ENCODE measurements around the gene MRPL12. TPM values are rescaled to one million over a fixed set of nuclear protein-coding genes. Genes with fewer than 3 reads are reported as not detected.
A peak's percentile ranks its signal among the peaks of the same experiment; 100 is the strongest.

Gene MRPL12
- total RNA-seq, 3 donors from 2014 or later (not counting 1 experiment from before 2014, with no cell fraction given): 16.3 to 24.4 (median 17.5) TPM

DNA sequence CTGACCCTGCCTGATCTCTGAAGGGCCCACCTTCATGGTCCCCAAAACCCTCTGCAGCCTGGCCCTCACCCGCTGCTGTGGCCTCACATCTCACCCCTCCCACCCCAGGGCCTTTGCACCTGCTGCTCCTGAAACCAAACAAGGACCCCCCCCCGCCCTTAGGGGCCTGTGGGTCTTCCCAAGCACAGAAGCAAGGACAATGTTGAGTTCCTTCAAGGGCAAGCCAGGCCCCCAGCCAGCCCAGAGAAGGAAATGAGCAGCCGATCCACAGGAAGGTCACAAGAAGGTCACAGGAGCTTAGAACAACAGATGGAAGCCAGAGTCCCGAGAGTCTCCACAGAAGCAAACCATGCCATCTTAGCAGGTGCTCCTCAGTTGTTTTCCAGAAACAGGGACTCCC is 46.3 kb upstream of the MRPL12 start:
- 55% methylated on average over 4 of the region's 4 CpGs for WGBS (ENCODE audit: insufficient coverage)
- no peaks in the 10 kb centered on the region for H3K36me3 Mint-ChIP-seq
- no peaks in the 10 kb centered on the region for H3K27me3 Mint-ChIP-seq (ENCODE audit: low read depth in 2 of 2)
- H3K4me1 Mint-ChIP-seq: peaks cover 11 to 17% of the 10 kb centered on the region in 2 donors
- no peak overlapping the region for H3K27ac ChIP-seq (ENCODE audit: low read length)
- no peak overlapping the region for H3K4me3 ChIP-seq (ENCODE audit: low read length)
- no peak for ATAC-seq
- no peak for DNase-seq
- no peak overlapping the region for H3K4me3 Mint-ChIP-seq
- no peaks in the 10 kb centered on the region for H3K27me3 ChIP-seq (ENCODE audit: control insufficient read depth, insufficient read depth, low read length)
- H3K9me3 ChIP-seq (ENCODE audit: control insufficient read depth, insufficient read depth, low read length): no peaks in the 10 kb centered on the region
- H3K36me3 ChIP-seq (ENCODE audit: control insufficient read depth, insufficient read depth, low read length): no peaks in the 10 kb centered on the region
- TF ChIP-seq, protein P1, sequence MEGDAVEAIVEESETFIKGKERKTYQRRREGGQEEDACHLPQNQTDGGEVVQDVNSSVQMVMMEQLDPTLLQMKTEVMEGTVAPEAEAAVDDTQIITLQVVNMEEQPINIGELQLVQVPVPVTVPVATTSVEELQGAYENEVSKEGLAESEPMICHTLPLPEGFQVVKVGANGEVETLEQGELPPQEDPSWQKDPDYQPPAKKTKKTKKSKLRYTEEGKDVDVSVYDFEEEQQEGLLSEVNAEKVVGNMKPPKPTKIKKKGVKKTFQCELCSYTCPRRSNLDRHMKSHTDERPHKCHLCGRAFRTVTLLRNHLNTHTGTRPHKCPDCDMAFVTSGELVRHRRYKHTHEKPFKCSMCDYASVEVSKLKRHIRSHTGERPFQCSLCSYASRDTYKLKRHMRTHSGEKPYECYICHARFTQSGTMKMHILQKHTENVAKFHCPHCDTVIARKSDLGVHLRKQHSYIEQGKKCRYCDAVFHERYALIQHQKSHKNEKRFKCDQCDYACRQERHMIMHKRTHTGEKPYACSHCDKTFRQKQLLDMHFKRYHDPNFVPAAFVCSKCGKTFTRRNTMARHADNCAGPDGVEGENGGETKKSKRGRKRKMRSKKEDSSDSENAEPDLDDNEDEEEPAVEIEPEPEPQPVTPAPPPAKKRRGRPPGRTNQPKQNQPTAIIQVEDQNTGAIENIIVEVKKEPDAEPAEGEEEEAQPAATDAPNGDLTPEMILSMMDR (IDR thresholded peaks at IDR 0.05): no peak
- H3K4me1 ChIP-seq (ENCODE audit: control insufficient read depth, insufficient read depth, low read length): peaks cover 17% of the 10 kb centered on the region
- H3K9me3 Mint-ChIP-seq: no peaks in the 10 kb centered on the region
- no peak overlapping the region for H3K27ac Mint-ChIP-seq
- intact Hi-C loops (cut with micrococcal nuclease): no loop called here

DNA sequence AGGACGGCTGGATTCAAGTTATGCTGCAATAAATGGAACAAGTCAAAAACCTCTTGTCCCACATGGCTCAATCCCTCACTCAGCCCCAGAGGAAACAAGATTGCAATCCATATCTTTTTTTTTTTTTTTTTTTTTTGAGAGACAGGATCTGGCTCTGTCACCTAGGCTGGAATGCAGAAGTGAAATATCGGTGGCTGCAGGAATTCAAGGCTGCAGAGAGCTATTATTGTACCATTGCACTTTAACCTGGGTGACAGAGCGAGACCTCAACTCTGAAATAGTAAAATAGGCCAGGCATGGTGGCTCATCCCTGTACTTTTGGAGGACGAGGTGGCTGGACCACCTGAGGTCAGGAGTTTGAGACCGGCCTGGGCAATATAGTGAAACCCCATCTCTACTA is 44.1 kb upstream of the MRPL12 start:
- TF ChIP-seq, protein P1 (IDR thresholded peaks at IDR 0.05): no peak
- H3K27ac ChIP-seq (ENCODE audit: low read length): no peak overlapping the region
- H3K4me3 Mint-ChIP-seq: no peak overlapping the region
- ATAC-seq (no peak), DNase-seq (no peak)
- H3K27ac Mint-ChIP-seq: no peak overlapping the region
- no peaks in the 10 kb centered on the region for H3K27me3 Mint-ChIP-seq (ENCODE audit: low read depth in 2 of 2)
- H3K4me3 ChIP-seq (ENCODE audit: low read length): no peak overlapping the region
- no peaks in the 10 kb centered on the region for H3K9me3 ChIP-seq (ENCODE audit: control insufficient read depth, insufficient read depth, low read length)
- H3K27me3 ChIP-seq (ENCODE audit: control insufficient read depth, insufficient read depth, low read length): no peaks in the 10 kb centered on the region
- intact Hi-C loops (cut with micrococcal nuclease): no loop called here
- WGBS (ENCODE audit: insufficient coverage): 76% methylated on average over 5 of the region's 5 CpGs
- peaks cover under 1% of the 10 kb centered on the region for H3K36me3 ChIP-seq (ENCODE audit: control insufficient read depth, insufficient read depth, low read length)
- no peaks in the 10 kb centered on the region for H3K36me3 Mint-ChIP-seq
- H3K4me1 ChIP-seq (ENCODE audit: control insufficient read depth, insufficient read depth, low read length): peaks cover 13% of the 10 kb centered on the region
- H3K4me1 Mint-ChIP-seq: peaks cover 0 to 3% of the 10 kb centered on the region in 2 donors
- H3K9me3 Mint-ChIP-seq: no peaks in the 10 kb centered on the region

DNA sequence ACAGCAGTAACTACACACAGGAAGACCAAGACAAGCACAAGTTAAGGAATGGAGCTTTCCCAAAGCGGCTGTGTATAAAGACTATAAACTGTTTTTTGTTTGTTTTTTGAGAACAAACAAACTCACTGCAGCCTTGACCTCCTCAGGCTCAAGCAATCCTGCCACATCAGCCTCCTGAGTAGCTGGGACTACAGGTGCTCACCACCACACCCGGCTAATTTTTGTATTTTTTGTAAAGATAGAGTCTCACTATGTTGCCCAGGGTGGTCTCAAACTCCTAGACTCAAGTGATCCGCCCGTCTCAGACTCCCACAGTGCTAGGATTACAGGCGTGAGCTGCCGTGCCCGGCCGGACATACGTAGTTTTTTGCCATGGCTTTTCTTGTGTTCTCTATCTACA is 42.7 kb upstream of the MRPL12 start:
- Mint-ChIP-seq H3K27ac (no peak overlapping the region), H3K27me3 (ENCODE audit: low read depth in 2 of 2) (no peaks in the 10 kb centered on the region), H3K4me3 (no peak overlapping the region), H3K4me1 (peaks cover 0 to under 1% of the 10 kb centered on the region in 2 donors), H3K9me3 (no peaks in the 10 kb centered on the region), H3K36me3 (no peaks in the 10 kb centered on the region)
- no peaks in the 10 kb centered on the region for H3K27me3 ChIP-seq (ENCODE audit: control insufficient read depth, insufficient read depth, low read length)
- peaks cover 20% of the 10 kb centered on the region for H3K4me1 ChIP-seq (ENCODE audit: control insufficient read depth, insufficient read depth, low read length)
- no peak overlapping the region for H3K4me3 ChIP-seq (ENCODE audit: low read length)
- 96% methylated on average over 9 of the region's 9 CpGs for WGBS (ENCODE audit: insufficient coverage)
- H3K27ac ChIP-seq (ENCODE audit: low read length): no peak overlapping the region
- peaks cover 2% of the 10 kb centered on the region for H3K36me3 ChIP-seq (ENCODE audit: control insufficient read depth, insufficient read depth, low read length)
- TF ChIP-seq, protein P1 (IDR thresholded peaks at IDR 0.05): no peak
- ATAC-seq (no peak), DNase-seq (no peak)
- H3K9me3 ChIP-seq (ENCODE audit: control insufficient read depth, insufficient read depth, low read length): no peaks in the 10 kb centered on the region
- intact Hi-C loops (cut with micrococcal nuclease): no loop called here

DNA sequence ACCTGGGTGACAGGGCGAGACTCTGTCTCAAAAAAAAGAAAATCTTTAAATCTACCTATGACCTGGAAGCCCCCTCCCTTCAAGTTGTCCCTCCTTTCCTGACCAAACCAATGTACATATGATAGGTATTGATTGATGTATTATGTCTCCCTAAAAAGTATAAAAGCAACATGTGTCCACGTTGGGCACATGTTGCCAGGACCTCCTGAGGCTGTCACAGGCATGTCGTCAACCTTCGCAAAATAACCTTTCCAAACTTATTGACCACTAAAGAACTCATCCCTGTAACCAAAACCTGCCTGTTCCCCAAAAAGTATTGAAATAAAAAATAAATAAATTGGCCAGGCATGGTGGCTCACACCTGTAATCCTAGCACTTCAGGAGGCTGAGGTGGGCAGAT is 41.2 kb upstream of the MRPL12 start:
- Mint-ChIP-seq H3K27me3 (ENCODE audit: low read depth in 2 of 2) (no peaks in the 10 kb centered on the region), H3K9me3 (no peaks in the 10 kb centered on the region), H3K4me1 (peaks cover 11 to 14% of the 10 kb centered on the region in 2 donors), H3K4me3 (no peak overlapping the region), H3K36me3 (no peaks in the 10 kb centered on the region), H3K27ac (peak overlapping the region in 1 of 2 donors; percentile 58)
- TF ChIP-seq, protein P1 (IDR thresholded peaks at IDR 0.05): no peak
- no peak for ATAC-seq
- no peak overlapping the region for H3K4me3 ChIP-seq (ENCODE audit: low read length)
- H3K27me3 ChIP-seq (ENCODE audit: control insufficient read depth, insufficient read depth, low read length): no peaks in the 10 kb centered on the region
- H3K27ac ChIP-seq (ENCODE audit: low read length): no peak overlapping the region
- 94% methylated on average over 4 of the region's 4 CpGs for WGBS (ENCODE audit: insufficient coverage)
- H3K36me3 ChIP-seq (ENCODE audit: control insufficient read depth, insufficient read depth, low read length): peaks cover 2% of the 10 kb centered on the region
- H3K4me1 ChIP-seq (ENCODE audit: control insufficient read depth, insufficient read depth, low read length): peaks cover 29% of the 10 kb centered on the region
- intact Hi-C loops (cut with micrococcal nuclease): no loop called here
- H3K9me3 ChIP-seq (ENCODE audit: control insufficient read depth, insufficient read depth, low read length): no peaks in the 10 kb centered on the region
- no peak for DNase-seq

Measured in natural killer cell (primary cell).